Activated CD8-positive, alpha-beta T cell treated with anti-CD3 and anti-CD28 coated beads, Interleukin-2, amount 10 ng/mL, durations not matched to agents 7 days and 5 days (primary cell): ENCODE data around the gene MFSD6. TPM values are rescaled to one million over a fixed set of nuclear protein-coding genes. Genes with fewer than 3 reads are reported as not detected.

ENCODE experiments used
- ATAC-seq: fragments of 150-1000 bp; cut with Tn5 transposase; one replicate; pipeline ENCODE4 v1.10.0; 2021; ENCODE audit warnings: moderate library complexity
- CTCF ChIA-PET: fragments of 350-600 bp; sonication (Branson Sonifier 250); formaldehyde crosslinking; loops from one replicate; lab custom pipeline; 2021; ENCODE audit warnings: antibody characterized with exemption; lab: Charles Lee
- POLR2A ChIA-PET: fragments of 350-600 bp; sonication (Branson Sonifier 250); formaldehyde crosslinking; loops from one replicate; lab custom pipeline; 2021; ENCODE audit warnings: antibody characterized with exemption; lab: Charles Lee
- DNase-seq: peaks from one replicate; pipeline ENCODE4 v3.0.0-alpha.2; 2020
- H3K27ac Mint-ChIP-seq: one replicate; pipeline ENCODE4 v1.8.0; 2021; ENCODE audit warnings: mild to moderate bottlenecking, mixed read lengths
- H3K27me3 Mint-ChIP-seq: one replicate; pipeline ENCODE4 v1.8.0; 2021; ENCODE audit warnings: low read depth, mixed read lengths
- H3K36me3 Mint-ChIP-seq: one replicate; pipeline ENCODE4 v1.8.0; 2021; ENCODE audit warnings: low read depth, mixed read lengths
- H3K4me1 Mint-ChIP-seq: one replicate; pipeline ENCODE4 v1.8.0; 2021; ENCODE audit warnings: low read depth, mixed read lengths
- H3K4me3 Mint-ChIP-seq: one replicate; pipeline ENCODE4 v1.8.0; 2021; ENCODE audit warnings: mild to moderate bottlenecking, mixed read lengths
- H3K9me3 Mint-ChIP-seq: one replicate; pipeline ENCODE4 v1.8.0; 2022; ENCODE audit warnings: mixed read lengths; ENCODE audit not compliant: insufficient read depth
- total RNA-seq, 2 experiments: library from RNA; stranded (reverse); gene quantifications; one replicate each; pipeline ENCODE4 v1.2.3, GENCODE V29; 2021

The MFSD6 gene
- total RNA-seq, 2 experiments from 2014 or later: 51.8 to 53.2 TPM

DNA sequence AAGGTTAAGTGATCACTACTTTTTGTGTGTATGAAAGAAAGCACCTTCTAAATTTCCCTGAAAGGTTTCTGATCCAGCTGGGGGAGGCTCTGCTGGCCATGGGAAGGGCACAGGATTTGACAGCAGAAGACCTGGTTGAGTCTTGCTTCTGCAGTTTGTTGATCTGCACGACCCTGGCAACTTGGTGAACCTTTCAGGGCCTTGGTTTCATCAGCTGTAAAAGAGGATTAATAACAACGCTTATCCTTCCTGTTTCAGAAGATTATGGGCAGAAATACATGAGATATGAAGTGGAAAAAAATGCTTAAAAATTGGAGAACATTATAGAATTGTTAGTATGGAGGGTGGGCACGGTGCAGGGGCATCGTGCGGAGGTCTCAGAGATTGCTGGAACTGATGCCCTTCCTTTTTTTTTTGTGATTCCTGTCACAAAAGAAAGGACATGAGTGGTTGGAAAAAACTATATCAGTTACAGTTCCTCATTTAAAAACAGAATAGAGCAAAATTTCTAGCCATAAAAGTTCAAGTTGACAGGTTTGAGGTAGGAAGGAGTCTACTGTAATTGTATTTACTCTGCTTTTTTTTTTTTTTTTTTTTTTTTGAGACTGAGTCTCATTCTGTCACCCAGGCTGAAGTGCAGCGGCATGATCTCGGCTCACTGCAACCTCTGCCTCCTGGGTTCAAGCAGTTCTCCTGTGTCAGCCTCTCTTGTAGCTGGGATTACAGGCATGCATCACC, 47.4 kb downstream of the MFSD6 start:
- CTCF ChIA-PET: interaction anchor here (1.3 kb wide), 1 partner anchor 12 kb away, joined by 4 read pairs; no protein-coding TSS in a partner anchor
- no peak for DNase-seq
- no peaks in the 10 kb centered on the region for H3K9me3 Mint-ChIP-seq
- peaks cover 56% of the 10 kb centered on the region for H3K36me3 Mint-ChIP-seq
- ATAC-seq: no peak
- H3K4me3 Mint-ChIP-seq: no peak overlapping the region
- H3K27ac Mint-ChIP-seq: no peak overlapping the region
- no peaks in the 10 kb centered on the region for H3K4me1 Mint-ChIP-seq
- no peaks in the 10 kb centered on the region for H3K27me3 Mint-ChIP-seq
- POLR2A ChIA-PET: interaction anchor here (2.1 kb wide), 1 partner anchor 9 kb away, joined by 6 read pairs; no protein-coding TSS in a partner anchor

DNA sequence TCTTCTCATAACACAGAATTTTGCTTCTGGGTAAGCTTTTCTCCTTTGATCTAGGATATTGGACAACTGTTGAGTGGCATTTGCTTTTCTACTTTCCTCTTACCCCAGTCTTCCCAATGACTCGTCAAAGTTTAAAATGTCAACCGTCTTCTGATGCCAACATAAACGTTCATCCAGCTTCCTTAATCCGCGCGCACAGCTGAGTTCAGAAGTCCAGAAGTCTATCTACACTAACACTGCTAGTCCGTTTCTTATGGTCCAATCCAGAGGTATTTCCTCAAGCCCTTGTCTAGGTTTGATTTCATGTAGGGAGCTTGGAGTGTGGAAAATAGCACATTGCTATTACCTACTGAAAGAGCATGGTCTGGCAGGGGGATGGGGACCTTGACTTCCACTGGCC, 48.7 kb downstream of the MFSD6 start:
- no peak overlapping the region for H3K4me3 Mint-ChIP-seq
- ATAC-seq (no peak), DNase-seq (no peak)
- ChIA-PET POLR2A (interaction anchor here (2.1 kb wide), 1 partner anchor 10 kb away, joined by 6 read pairs; no protein-coding TSS in a partner anchor), CTCF (interaction anchor here (0.6 kb wide), 1 partner anchor 10 kb away, joined by 4 read pairs; no protein-coding TSS in a partner anchor)
- H3K9me3 Mint-ChIP-seq: no peaks in the 10 kb centered on the region
- H3K36me3 Mint-ChIP-seq: peaks cover 54% of the 10 kb centered on the region
- no peak overlapping the region for H3K27ac Mint-ChIP-seq
- H3K27me3 Mint-ChIP-seq: no peaks in the 10 kb centered on the region
- H3K4me1 Mint-ChIP-seq: no peaks in the 10 kb centered on the region

DNA sequence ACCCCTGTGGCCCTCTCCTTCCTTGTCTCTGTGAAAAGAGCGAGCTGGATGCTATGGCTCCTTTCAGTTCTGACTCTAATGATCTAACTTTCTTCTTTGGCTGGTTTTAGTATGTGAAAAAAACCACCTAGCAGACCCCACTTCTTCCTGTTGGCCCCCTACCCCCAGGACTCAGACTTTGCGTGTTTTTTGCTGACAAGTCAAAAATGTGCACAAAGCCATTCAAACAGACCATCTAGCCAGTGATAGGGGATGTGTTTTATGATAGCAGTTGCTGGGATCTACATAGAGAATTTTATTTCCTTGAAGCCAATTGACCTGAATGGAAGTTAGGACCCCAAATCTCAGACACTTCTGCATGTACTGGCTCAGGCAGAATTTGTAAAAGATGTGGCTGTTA, 49.1 kb downstream of the MFSD6 start:
- no peak for ATAC-seq

DNA sequence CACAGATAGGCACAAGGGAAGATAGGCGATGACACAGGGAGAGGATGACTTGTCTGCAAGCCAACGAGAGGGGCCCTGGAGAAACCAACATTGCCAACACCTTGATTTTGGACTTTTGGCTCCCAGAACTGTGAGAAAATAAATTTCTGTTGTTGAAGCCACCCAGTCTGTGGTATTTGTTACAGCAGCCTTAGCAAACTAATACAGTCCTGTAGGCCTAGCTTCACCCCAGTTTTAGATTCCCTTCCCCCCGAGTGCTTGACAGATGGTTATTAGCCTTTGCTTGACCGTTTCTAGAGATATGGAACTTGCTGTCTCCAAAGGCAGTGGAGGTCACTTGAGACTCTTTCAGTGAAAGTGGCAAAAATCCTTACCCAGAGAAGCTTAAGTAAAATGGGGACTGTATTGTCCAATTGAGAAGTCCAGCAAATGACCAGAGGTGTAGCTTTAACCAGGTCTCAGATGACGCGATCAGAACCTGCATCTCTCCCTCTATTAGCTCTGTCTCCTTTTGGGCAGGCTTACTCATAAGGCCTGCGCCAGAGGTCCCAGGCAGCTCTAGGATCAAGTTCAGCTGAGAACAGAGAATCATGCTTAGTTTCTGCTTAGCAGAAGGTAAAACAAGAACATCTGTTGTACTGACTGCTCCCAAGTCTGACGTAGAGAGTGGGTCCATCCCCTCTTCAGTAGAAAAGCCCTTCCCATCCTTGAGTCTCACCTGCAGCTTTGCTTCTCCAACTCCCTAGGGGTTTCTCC, 50.4 kb downstream of the MFSD6 start:
- DNase-seq: no peak
- no peak for ATAC-seq
- Mint-ChIP-seq H3K4me3 (no peak overlapping the region), H3K27me3 (no peaks in the 10 kb centered on the region), H3K4me1 (no peaks in the 10 kb centered on the region), H3K9me3 (no peaks in the 10 kb centered on the region), H3K36me3 (peaks cover 54% of the 10 kb centered on the region), H3K27ac (no peak overlapping the region)
- ChIA-PET POLR2A (interaction anchor here (0.5 kb wide), 1 partner anchor 35 kb away, joined by 4 read pairs; no protein-coding TSS in a partner anchor), CTCF (no interaction called here)

More for the DNA sequence above, 49.1 kb downstream of the MFSD6 start:
- POLR2A ChIA-PET: interaction anchor here (2.1 kb wide), 1 partner anchor 10 kb away, joined by 6 read pairs; no protein-coding TSS in a partner anchor
- Mint-ChIP-seq H3K27ac (no peak overlapping the region), H3K27me3 (no peaks in the 10 kb centered on the region), H3K36me3 (peaks cover 54% of the 10 kb centered on the region), H3K4me3 (no peak overlapping the region), H3K9me3 (no peaks in the 10 kb centered on the region), H3K4me1 (no peaks in the 10 kb centered on the region)
- CTCF ChIA-PET: interaction anchor here (0.6 kb wide), 1 partner anchor 10 kb away, joined by 4 read pairs; no protein-coding TSS in a partner anchor
- no peak for DNase-seq

DNA sequence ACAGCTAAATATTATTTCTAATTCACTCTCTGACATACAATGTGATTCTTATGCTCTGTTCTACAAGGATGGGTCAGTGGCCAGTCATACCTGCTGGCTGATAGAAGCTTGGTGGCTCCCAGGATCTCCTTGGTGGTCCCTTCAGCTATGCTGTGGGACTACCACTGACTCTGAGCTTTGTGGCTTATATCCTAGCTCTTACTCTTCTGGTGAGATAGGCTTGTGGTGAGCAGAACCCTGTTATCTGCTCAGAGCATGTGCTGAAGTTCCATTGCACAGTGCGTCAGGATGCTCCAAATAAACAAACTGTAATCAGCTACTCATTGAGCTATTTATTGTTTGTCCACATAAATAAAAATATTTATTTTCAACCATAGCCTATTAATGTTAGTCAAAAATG, 51.7 kb downstream of the MFSD6 start:
- CTCF ChIA-PET: no interaction called here
- Mint-ChIP-seq H3K27ac (no peak overlapping the region), H3K4me3 (no peak overlapping the region), H3K36me3 (peaks cover 45% of the 10 kb centered on the region), H3K9me3 (no peaks in the 10 kb centered on the region), H3K27me3 (no peaks in the 10 kb centered on the region), H3K4me1 (no peaks in the 10 kb centered on the region)
- POLR2A ChIA-PET: no interaction called here
- ATAC-seq (no peak), DNase-seq (no peak)

DNA sequence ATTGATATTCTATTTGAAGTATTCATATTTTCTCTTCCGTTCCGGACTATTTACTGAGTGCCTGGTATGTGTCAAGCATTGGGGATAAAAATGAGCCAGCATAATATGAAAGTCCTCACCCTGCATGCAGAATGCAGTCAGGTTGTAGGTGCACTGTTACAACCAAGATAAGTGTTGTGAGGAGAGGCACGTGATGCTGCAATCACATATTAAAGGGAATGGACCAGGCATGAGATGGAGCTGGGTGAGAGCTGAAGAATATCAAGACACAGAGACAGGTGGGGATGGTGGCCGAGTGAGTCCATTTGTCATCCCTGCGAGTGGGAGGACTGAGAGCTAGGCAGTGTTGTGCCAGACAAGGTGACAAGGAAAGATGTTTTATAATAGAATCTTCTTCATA, 52.3 kb downstream of the MFSD6 start:
- H3K36me3 Mint-ChIP-seq: peaks cover 45% of the 10 kb centered on the region
- CTCF ChIA-PET: no interaction called here
- H3K9me3 Mint-ChIP-seq: no peaks in the 10 kb centered on the region
- DNase-seq (no peak), ATAC-seq (no peak)
- peaks cover 3% of the 10 kb centered on the region for H3K4me1 Mint-ChIP-seq
- H3K27ac Mint-ChIP-seq: no peak overlapping the region
- no peak overlapping the region for H3K4me3 Mint-ChIP-seq
- no peaks in the 10 kb centered on the region for H3K27me3 Mint-ChIP-seq
- POLR2A ChIA-PET: no interaction called here

DNA sequence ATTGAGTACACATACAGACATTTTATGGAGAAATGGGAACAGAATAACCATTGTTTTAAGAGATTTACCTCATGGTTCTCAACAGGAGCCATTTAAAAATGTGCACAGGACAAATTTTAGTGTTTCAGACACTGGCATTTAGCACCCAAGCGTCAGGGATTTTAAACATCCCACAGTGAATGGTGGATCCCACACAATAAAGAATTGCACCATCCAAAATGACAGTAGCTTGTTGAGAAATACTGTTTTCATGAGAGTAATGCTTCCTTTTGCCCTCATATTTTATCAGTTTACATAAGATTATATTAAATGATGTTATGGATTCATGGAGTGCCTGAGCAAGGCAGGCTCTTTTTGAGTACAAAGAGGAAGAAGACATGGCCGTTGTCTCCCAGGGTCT, 54.0 kb downstream of the MFSD6 start:
- no peak for DNase-seq
- no peak for ATAC-seq
- POLR2A ChIA-PET: no interaction called here
- H3K4me1 Mint-ChIP-seq: peaks cover 3% of the 10 kb centered on the region
- H3K27ac Mint-ChIP-seq: no peak overlapping the region
- no peaks in the 10 kb centered on the region for H3K27me3 Mint-ChIP-seq
- H3K9me3 Mint-ChIP-seq: no peaks in the 10 kb centered on the region
- CTCF ChIA-PET: no interaction called here
- H3K36me3 Mint-ChIP-seq: peaks cover 41% of the 10 kb centered on the region
- H3K4me3 Mint-ChIP-seq: no peak overlapping the region

DNA sequence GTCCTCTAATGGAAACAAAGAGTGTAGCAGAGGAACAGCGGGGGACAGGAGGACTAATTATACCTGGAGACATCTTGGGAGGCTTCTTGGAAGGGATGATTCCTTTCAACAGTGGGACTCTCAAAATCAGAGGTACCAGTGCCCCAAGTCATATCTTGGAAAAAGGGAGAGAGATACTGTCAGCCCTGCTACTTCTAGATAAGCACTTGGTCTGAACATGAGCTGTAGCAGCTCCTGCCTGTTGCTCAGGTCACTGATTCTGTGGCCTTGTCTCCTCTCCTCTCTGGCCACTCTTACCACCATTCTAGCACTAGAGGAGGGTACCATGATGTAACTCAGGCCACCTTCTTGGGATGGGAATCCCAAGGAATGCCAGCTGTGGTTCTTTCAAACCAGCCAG, 54.5 kb downstream of the MFSD6 start:
- H3K27ac Mint-ChIP-seq: no peak overlapping the region
- H3K36me3 Mint-ChIP-seq: peaks cover 37% of the 10 kb centered on the region
- peaks cover 4% of the 10 kb centered on the region for H3K4me1 Mint-ChIP-seq
- ATAC-seq (no peak), DNase-seq (no peak)
- H3K27me3 Mint-ChIP-seq: no peaks in the 10 kb centered on the region
- ChIA-PET CTCF (no interaction called here), POLR2A (interaction anchor here (0.6 kb wide), 1 partner anchor 866 kb away, joined by 3 read pairs; no protein-coding TSS in a partner anchor)
- H3K9me3 Mint-ChIP-seq: no peaks in the 10 kb centered on the region
- no peak overlapping the region for H3K4me3 Mint-ChIP-seq

DNA sequence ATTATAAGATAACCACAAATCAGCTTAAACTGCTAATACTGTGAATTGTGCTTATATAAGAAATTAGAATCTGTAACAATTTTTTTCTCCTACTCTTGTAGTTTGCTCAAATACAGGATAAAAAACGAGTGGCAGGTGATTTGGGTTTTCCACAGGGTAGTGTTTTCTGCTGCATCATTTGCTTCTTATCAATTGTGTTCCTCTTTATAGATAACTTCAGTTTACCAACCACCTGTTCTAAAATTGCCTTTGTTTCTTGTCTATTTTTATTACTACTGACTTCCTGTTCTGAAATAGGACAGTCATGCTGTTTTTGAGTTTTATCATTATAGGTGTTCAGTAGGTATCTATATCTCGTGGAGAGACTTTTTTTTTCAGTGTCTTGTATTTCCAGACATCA, 56.9 kb downstream of the MFSD6 start:
- Mint-ChIP-seq H3K9me3 (no peaks in the 10 kb centered on the region), H3K4me1 (peaks cover 18% of the 10 kb centered on the region), H3K27me3 (no peaks in the 10 kb centered on the region), H3K36me3 (peaks cover 35% of the 10 kb centered on the region), H3K4me3 (no peak overlapping the region), H3K27ac (no peak overlapping the region)
- ATAC-seq (no peak), DNase-seq (no peak)
- CTCF ChIA-PET: no interaction called here
- POLR2A ChIA-PET: no interaction called here

DNA sequence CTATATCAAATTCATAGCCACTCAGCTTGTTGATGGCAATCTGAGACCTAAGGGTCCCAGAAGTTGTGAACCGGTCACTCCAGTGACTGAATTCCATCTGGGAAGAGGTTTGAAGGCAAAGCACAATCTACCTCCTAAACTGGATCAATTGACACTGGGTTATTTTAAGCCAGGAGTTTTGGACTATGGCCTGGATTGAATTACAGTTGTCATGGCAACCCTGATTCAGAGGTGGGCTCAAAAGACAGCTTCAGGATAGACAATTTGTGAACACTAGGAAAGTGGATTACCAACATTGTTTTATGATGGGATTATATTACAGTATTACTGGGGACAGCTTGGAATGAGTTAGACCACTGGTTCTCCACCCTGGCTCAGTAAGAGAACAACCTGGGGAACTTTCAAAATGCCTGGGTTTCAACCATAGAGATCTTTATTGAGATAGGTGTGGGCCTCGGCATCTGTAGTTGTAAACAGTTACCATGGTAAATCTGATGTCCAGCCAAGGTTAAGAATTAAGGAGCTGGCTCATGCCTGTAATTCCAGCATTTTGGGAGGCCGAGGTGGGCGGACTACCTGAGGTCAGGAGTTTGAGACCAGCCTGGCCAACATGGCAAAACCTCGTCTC, 58.8 kb downstream of the MFSD6 start:
- ATAC-seq (no peak), DNase-seq (no peak)
- Mint-ChIP-seq H3K9me3 (no peaks in the 10 kb centered on the region), H3K27ac (no peak overlapping the region), H3K4me3 (no peak overlapping the region), H3K27me3 (no peaks in the 10 kb centered on the region), H3K36me3 (peaks cover 47% of the 10 kb centered on the region), H3K4me1 (peaks cover 21% of the 10 kb centered on the region)
- CTCF ChIA-PET: interaction anchor here (0.9 to 1.2 kb wide), 2 partner anchors 12 to 123 kb away, joined by 3 to 4 read pairs; no protein-coding TSS in a partner anchor
- POLR2A ChIA-PET: no interaction called here

DNA sequence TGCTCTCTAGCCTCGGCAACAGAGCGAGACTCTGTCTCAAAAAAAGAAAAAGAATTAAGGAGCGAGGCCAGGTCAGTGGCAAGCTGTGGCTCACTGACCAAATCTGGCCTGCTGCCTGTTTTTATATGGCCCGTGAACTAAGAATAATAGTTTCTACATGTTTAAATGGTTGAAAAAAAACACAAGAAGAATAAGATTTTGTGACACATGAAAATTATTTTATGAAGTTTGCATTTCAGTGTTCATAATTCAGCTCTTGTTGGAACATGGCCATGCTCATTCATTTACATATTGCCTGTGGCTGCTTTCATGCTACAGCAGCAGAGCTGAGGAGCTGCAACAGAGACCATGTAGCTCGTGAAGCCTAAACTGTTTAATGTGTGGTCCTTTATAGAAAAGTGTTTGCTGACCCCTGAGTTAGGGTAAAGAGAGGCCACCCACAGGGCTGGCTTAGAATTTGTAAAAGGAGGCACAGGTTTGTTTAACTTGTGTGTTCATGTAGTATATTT, 59.5 kb downstream of the MFSD6 start:
- DNase-seq (no peak), ATAC-seq (no peak)
- CTCF ChIA-PET: interaction anchor here (1.2 kb wide), 1 partner anchor 13 kb away, joined by 4 read pairs; no protein-coding TSS in a partner anchor
- H3K36me3 Mint-ChIP-seq: peaks cover 51% of the 10 kb centered on the region
- H3K9me3 Mint-ChIP-seq: peaks cover 6% of the 10 kb centered on the region
- H3K4me1 Mint-ChIP-seq: peaks cover 21% of the 10 kb centered on the region
- no peak overlapping the region for H3K4me3 Mint-ChIP-seq
- POLR2A ChIA-PET: no interaction called here
- H3K27ac Mint-ChIP-seq: peak overlapping the region; percentile 14
- no peaks in the 10 kb centered on the region for H3K27me3 Mint-ChIP-seq
